DOHH2 (cell line): ENCODE data around the gene PRKCQ.

Experiments
- H3F3A ChIP-seq: fragments of 200-600 bp; sonication (generic), shearing (Covaris generic); 2 replicates; pipeline ENCODE4 v1.6.0; 2016; ENCODE audit warnings: antibody characterized with exemption, mild to moderate bottlenecking; ENCODE audit not compliant: control insufficient read depth, insufficient read depth
- H3K27ac ChIP-seq: fragments of 200-600 bp; sonication (generic); 2 replicates; pipeline ENCODE4 v1.5.1; 2014; ENCODE audit warnings: low read depth, mild to moderate bottlenecking, low read length, moderate library complexity
- H3K27me3 ChIP-seq: fragments of 200-600 bp; sonication (generic); 2 replicates; pipeline ENCODE4 v1.6.1; 2014; ENCODE audit warnings: mild to moderate bottlenecking, low read length, mixed read lengths; ENCODE audit not compliant: control insufficient read depth
- H3K36me3 ChIP-seq: fragments of 200-600 bp; sonication (generic); 2 replicates; pipeline ENCODE4 v1.6.1; 2014; ENCODE audit warnings: mild to moderate bottlenecking, low read length, moderate library complexity, mixed read lengths; ENCODE audit not compliant: control insufficient read depth
- H3K4me1 ChIP-seq: fragments of 200-600 bp; sonication (generic); 2 replicates; pipeline ENCODE4 v1.6.1; 2014; ENCODE audit warnings: mild to moderate bottlenecking, low read length, mixed read lengths; ENCODE audit not compliant: control insufficient read depth
- H3K4me2 ChIP-seq: fragments of 200-600 bp; sonication (generic); 2 replicates; pipeline ENCODE4 v1.6.0; 2014; ENCODE audit warnings: mild to moderate bottlenecking, low read length, moderate library complexity
- H3K4me3 ChIP-seq: fragments of 200-600 bp; sonication (generic); 2 replicates; pipeline ENCODE4 v1.5.1; 2014; ENCODE audit warnings: mild to moderate bottlenecking, low read length, mixed read lengths
- H3K79me2 ChIP-seq: fragments of 200-600 bp; sonication (generic); 2 replicates; pipeline ENCODE4 v1.6.1; 2014; ENCODE audit warnings: mild to moderate bottlenecking, low read length, mixed read lengths; ENCODE audit not compliant: control insufficient read depth
- H3K9me2 ChIP-seq: fragments of 200-600 bp; sonication (generic); replicated peaks from 2 replicates; pipeline ENCODE4 v1.6.1; 2014; ENCODE audit warnings: mild to moderate bottlenecking, low read length, mixed read lengths; ENCODE audit not compliant: control insufficient read depth
- H3K9me3 ChIP-seq: fragments of 200-600 bp; sonication (generic); 2 replicates; pipeline ENCODE4 v1.6.1; 2014; ENCODE audit warnings: antibody characterized with exemption, low read length, mixed read lengths; ENCODE audit not compliant: control insufficient read depth, insufficient read depth
- H4K20me1 ChIP-seq: fragments of 200-600 bp; sonication (generic); 2 replicates; pipeline ENCODE4 v1.6.0; 2014; ENCODE audit warnings: low read depth, mild to moderate bottlenecking, antibody characterized with exemption, low read length, moderate library complexity; ENCODE audit not compliant: control insufficient read depth, insufficient read depth
- CTCF ChIP-seq: fragments of 200-600 bp; sonication (generic); IDR thresholded peaks from one replicate; pipeline ENCODE4 v1.5.1; 2014; ENCODE audit warnings: antibody characterized with exemption, mild to moderate bottlenecking, low read depth, low read length; ENCODE audit not compliant: poor library complexity, severe bottlenecking
- EZH2phosphoT487 ChIP-seq: fragments of 200-600 bp; sonication (generic); IDR thresholded peaks from 2 replicates; pipeline ENCODE4 v1.6.1; 2017; ENCODE audit warnings: borderline replicate concordance, mild to moderate bottlenecking, antibody characterized with exemption, low read length, moderate library complexity, mixed read lengths

The PRKCQ gene

DNA sequence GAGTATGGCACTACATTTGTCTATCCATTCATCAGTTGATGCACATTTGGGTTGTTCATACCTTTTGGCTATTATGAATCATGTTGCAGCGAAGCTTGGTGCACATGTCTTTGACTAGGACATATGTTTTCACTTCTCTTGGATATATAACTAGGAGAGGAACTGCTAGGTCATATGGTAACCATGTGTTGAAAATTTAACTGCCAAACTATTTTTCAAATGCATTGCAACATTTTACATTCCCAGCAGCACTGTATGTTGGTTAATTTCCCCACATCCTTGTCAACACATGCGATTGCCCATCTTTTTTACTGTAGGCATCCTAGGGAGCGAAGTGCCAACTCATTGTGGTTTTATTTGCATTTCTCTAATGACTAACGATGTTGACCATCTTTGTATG, 183.4 kb downstream of the PRKCQ start:
- H3K4me2 ChIP-seq: no peak overlapping the region
- 0 out of 2 replicates have a peak, but pooled peaks cover 2% of the 10 kb centered on the region for H3F3A ChIP-seq
- no peaks in the 10 kb centered on the region for H3K9me3 ChIP-seq
- H3K36me3 ChIP-seq: no peaks in the 10 kb centered on the region
- H3K79me2 ChIP-seq: no peaks in the 10 kb centered on the region
- TF ChIP-seq CTCF: no peak
- no peaks in the 10 kb centered on the region for H3K27me3 ChIP-seq
- peaks cover 46% of the 10 kb centered on the region for H3K4me1 ChIP-seq
- no peaks in the 10 kb centered on the region for H4K20me1 ChIP-seq
- H3K9me2 ChIP-seq: no peaks in the 10 kb centered on the region
- H3K4me3 ChIP-seq: no peak overlapping the region
- no peak overlapping the region for H3K27ac ChIP-seq

DNA sequence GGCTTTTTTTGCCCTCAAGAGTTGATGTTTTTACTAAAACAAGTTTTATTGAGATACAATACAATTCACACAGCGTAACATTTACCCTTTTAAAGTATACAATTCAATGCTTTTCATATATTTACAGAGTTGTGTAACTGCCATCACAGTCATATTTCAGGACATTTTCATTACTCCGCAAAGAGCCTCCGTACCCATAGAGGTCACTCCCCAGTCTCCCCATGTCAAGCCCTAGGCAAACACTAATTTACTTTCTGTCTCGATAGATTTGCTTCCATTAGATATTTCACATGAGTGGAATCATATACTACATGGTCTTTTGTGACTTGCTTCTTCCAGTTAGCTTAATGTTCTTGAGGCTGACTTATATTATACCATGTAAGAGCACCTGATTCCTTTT, 183.8 kb downstream of the PRKCQ start:
- H3K36me3 ChIP-seq: no peaks in the 10 kb centered on the region
- H3K27me3 ChIP-seq: no peaks in the 10 kb centered on the region
- H3K9me3 ChIP-seq: peaks cover 3% of the 10 kb centered on the region; the same call in 1 of the 2 replicates
- H3K9me2 ChIP-seq: no peaks in the 10 kb centered on the region
- H3K4me3 ChIP-seq: no peak overlapping the region
- TF ChIP-seq CTCF (no peak), EZH2phosphoT487 (no peak)
- H3K27ac ChIP-seq: no peak overlapping the region
- H3K4me1 ChIP-seq: peaks cover 46% of the 10 kb centered on the region
- H3K4me2 ChIP-seq: no peak overlapping the region
- H3F3A ChIP-seq: 0 out of 2 replicates have a peak, but pooled peaks cover 2% of the 10 kb centered on the region
- no peaks in the 10 kb centered on the region for H3K79me2 ChIP-seq
- no peaks in the 10 kb centered on the region for H4K20me1 ChIP-seq

GRCh38 chr10:6395606-6396005, 184.5 kb downstream of the PRKCQ start:
- Histone ChIP-seq H3K27ac (no peak overlapping the region), H3K9me2 (no peaks in the 10 kb centered on the region), H3K4me3 (no peak overlapping the region), H3K36me3 (no peaks in the 10 kb centered on the region), H3K9me3 (peaks cover 4% of the 10 kb centered on the region; the same call in 1 of the 2 replicates), H3K4me2 (no peak overlapping the region), H3K4me1 (peaks cover 46% of the 10 kb centered on the region), H3K27me3 (no peaks in the 10 kb centered on the region), H4K20me1 (no peaks in the 10 kb centered on the region), H3F3A (0 out of 2 replicates have a peak, but pooled peaks cover 2% of the 10 kb centered on the region), H3K79me2 (no peaks in the 10 kb centered on the region)
- no peak for TF ChIP-seq EZH2phosphoT487
- no peak for TF ChIP-seq CTCF

DNA sequence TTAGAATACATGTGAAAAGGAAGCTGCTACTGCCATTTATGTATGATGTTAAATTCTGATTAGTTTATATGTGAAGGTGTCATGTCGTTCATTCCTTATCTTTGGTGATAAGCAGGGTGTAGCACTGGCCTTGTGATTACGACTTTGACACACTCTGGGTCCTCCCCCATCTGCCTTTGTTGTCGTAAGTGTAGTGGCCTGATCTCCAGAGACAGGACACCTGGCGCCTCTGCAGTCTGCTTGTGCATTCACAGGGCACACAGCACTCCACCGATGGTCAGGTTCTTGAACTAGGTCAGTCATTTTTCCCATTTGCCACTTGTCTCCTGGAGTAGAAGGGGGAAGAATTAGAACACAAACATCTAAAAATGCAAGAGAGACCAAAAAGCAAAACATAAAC, 186.0 kb downstream of the PRKCQ start:
- TF ChIP-seq EZH2phosphoT487: no peak
- TF ChIP-seq CTCF: no peak
- Histone ChIP-seq H4K20me1 (no peaks in the 10 kb centered on the region), H3K9me3 (peaks cover 4% of the 10 kb centered on the region; the same call in 1 of the 2 replicates), H3K9me2 (no peaks in the 10 kb centered on the region), H3K27me3 (no peaks in the 10 kb centered on the region), H3K27ac (no peak overlapping the region), H3K36me3 (no peaks in the 10 kb centered on the region), H3K4me2 (no peak overlapping the region), H3K4me1 (peaks cover 43% of the 10 kb centered on the region), H3F3A (0 out of 2 replicates have a peak, but pooled peaks cover 2% of the 10 kb centered on the region), H3K79me2 (no peaks in the 10 kb centered on the region), H3K4me3 (no peak overlapping the region)
